ENCODE results near the gene PRRC2A.

PRRC2A gene

DNA sequence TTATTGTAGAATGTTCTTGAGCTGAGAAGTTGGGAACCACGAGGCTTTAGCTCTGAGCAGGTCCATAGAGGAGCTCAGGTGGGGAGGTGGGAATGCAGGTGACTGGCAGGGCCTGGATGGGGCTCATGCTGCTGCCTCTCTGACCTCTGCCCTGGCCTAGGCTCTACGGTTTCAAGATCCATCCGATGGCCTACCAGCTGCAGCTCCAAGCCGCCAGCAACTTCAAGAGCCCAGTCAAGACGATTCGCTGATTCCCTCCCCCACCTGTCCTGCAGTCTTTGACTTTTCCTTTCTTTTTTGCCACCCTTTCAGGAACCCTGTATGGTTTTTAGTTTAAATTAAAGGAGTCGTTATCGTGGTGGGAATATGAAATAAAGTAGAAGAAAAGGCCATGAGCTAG is 49.2 kb downstream of the PRRC2A start, which contains the start of gene LY6G5B:
LY6G5B (plus strand) TSS at position 301 of the 400 bp plus-strand sequence. CDS start 975 bp downstream, outside the sequence.
- no peak for DNase-seq

DNA sequence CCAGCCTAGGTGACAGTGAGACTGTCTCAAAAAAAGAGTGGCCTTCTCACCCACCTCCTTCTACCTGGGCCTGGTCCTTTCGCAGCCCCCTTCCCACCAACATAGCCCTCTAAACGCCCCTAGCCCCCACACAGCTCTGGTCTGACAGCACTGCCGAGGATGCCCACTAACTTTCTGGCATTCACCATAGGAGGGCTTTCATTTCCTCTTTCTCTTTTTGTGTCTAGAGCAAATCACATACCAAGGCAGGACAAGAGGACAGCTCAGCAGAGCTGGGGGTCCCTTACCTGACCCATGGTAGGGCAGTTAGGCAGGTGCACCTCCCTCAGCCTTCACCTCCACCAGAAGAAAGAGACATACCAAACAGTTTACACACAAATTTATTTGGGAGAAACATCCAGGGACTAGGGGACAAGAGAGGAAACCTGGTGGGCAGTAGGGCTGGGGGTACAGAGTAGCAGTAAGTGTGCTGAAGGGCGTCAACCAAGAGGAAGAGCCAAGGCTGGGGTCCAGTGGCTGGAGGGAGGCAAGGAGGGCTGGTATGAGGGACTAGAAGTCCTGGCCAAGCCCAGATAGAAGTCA is 55.9 kb downstream of the PRRC2A start:
- no peak for DNase-seq

DNA sequence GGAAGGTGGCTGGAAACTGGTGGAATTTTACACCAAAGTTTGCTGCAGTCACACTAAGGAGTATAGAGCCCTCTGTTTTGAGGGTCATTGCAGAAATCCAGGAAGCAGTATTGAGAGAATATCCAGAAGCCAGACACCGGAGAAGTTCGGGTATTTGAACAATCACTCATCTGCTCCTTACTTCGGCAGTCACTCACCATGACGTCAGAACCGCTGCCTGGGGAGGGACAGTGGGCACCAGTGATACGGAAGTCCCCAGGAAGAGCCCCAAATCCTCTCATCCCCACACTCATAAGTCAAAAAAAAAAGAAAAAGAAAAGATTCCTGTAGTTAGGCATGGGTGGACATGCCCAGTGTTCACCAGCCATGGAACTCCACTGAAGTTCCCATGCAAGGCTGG is 56.4 kb downstream of the PRRC2A start:
- no peak for DNase-seq

- DNase-seq: no peak
Measured at GRCh38 chr6:31677955-31678354, 57.4 kb downstream of the PRRC2A start.

GRCh38 chr6:31680226-31681134 is 60.0 kb downstream of the PRRC2A start, which contains the start of gene LY6G5C:
TSS of gene LY6G5C (minus strand) at chr6:31681067. CDS start at chr6:31680373, 694 bp downstream.
- DNase-seq: peak; percentile 79

- DNase-seq: peak; percentile 45
Measured at GRCh38 chr6:31681135-31681671, 60.7 kb downstream of the PRRC2A start.

GRCh38 chr6:31683591-31683990 is 63.1 kb downstream of the PRRC2A start:
- no peak for DNase-seq

GRCh38 chr6:31686483-31686882 is 66.0 kb downstream of the PRRC2A start:
- no peak for DNase-seq

- DNase-seq: no peak
Measured at GRCh38 chr6:31687321-31687720, 66.8 kb downstream of the PRRC2A start.
